Superior temporal gyrus (tissue), 1 donor: Measurements from ENCODE around the gene REXO5.
"Not testable (repeated sequence)": the region's sequence is repeated elsewhere in the genome, so short reads cannot be mapped to it uniquely, and the experiment has no call there.

Source experiments
- DNase-seq: peaks from one replicate; pipeline ENCODE4 v3.0.0-alpha.2; 2016; ENCODE audit errors: extremely low spot score

REXO5 gene

GRCh38 chr16:20803192-20803560 is 3.2 kb upstream of the REXO5 start:
- no peak for DNase-seq

- no peak for DNase-seq
Observed at GRCh38 chr16:20803561-20804214, 2.6 kb upstream of the REXO5 start.

GRCh38 chr16:20805684-20806167 is 601 bp upstream of the REXO5 start:
- DNase-seq, result not testable (repeated sequence)

- no peak for DNase-seq
Observed at GRCh38 chr16:20807862-20808261, 1.5 kb downstream of the REXO5 start.

- DNase-seq, result no peak
Observed at GRCh38 chr16:20811889-20812439, 5.6 kb downstream of the REXO5 start.

GRCh38 chr16:20812510-20812909 is 6.2 kb downstream of the REXO5 start:
- DNase-seq, result no peak

GRCh38 chr16:20814784-20815183 is 8.5 kb downstream of the REXO5 start:
- DNase-seq, result peak; percentile 25

GRCh38 chr16:20818929-20819585 is 12.7 kb downstream of the REXO5 start:
- DNase-seq, result no peak

GRCh38 chr16:20821682-20822081 is 15.4 kb downstream of the REXO5 start:
- no peak for DNase-seq

GRCh38 chr16:20822521-20823325 is 16.4 kb downstream of the REXO5 start:
- DNase-seq, result no peak

GRCh38 chr16:20826039-20826566 is 19.8 kb downstream of the REXO5 start:
- DNase-seq, result no peak

GRCh38 chr16:20829536-20829935 is 23.2 kb downstream of the REXO5 start:
- DNase-seq, result no peak

GRCh38 chr16:20830372-20830771 is 24.0 kb downstream of the REXO5 start:
- no peak for DNase-seq

GRCh38 chr16:20833086-20833485 is 26.8 kb downstream of the REXO5 start:
- no peak for DNase-seq

GRCh38 chr16:20838240-20838639 is 31.9 kb downstream of the REXO5 start:
- no peak for DNase-seq

GRCh38 chr16:20839504-20839903 is 33.2 kb downstream of the REXO5 start:
- DNase-seq, result no peak

GRCh38 chr16:20844054-20844453 is 37.7 kb downstream of the REXO5 start:
- DNase-seq, result no peak

- DNase-seq, result no peak
Observed at GRCh38 chr16:20844588-20844987, 38.3 kb downstream of the REXO5 start.

- DNase-seq, result no peak
Observed at GRCh38 chr16:20846030-20846429, 39.7 kb downstream of the REXO5 start.

- no peak for DNase-seq
Observed at GRCh38 chr16:20846551-20846950, 40.2 kb downstream of the REXO5 start.

- no peak for DNase-seq
Observed at GRCh38 chr16:20847550-20847949, 41.2 kb downstream of the REXO5 start.
